ENCODE data around the gene PDZRN3.

Gene PDZRN3

GRCh38 chr3:73611176-73611575 is 13.6 kb downstream of the PDZRN3 start:
- TF ChIP-seq CTCF (conservative IDR thresholded peaks at IDR 0.05): no peak
- H3K27ac ChIP-seq: no peak overlapping the region

- TF ChIP-seq CTCF (conservative IDR thresholded peaks at IDR 0.05): no peak
- H3K27ac ChIP-seq: no peak overlapping the region
Observed at GRCh38 chr3:73610493-73610892, 14.2 kb downstream of the PDZRN3 start.

DNA sequence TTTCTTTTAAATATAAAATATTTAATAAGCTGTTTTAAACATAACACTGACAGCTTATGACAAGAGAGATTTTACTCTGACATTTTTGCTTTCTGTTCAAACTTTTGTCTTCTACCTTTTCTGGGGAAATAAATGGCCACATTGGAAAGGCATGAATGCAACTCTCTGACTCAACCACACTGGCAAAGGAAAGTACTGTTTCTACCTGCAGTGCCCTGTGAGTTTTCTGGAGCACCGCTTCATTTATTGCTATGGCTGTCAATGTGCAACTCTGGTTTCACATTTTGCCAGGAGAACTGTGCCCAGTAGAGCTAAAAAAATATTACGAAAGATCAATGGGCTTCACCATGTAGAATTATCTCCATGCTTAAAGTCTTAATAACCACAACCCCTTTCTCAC is 15.1 kb downstream of the PDZRN3 start:
- H3K27ac ChIP-seq: no peak overlapping the region
- no peak for TF ChIP-seq CTCF (conservative IDR thresholded peaks at IDR 0.05)

DNA sequence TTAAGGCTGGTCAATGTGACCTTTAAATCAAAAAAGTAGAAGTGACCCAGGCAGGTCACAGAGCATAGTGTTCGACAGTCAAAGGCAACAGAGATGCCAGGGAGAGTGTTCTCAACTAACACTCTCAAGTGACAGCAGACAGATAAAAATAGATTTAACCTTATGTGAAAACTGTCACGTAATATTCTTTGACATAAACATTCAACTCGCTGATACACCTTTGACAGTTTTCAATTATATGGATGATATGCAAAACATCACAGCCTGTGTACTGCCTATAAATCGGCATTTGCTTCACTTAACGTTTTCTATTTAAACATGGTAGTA is 15.5 kb downstream of the PDZRN3 start:
- H3K27ac ChIP-seq: no peak overlapping the region
- no peak for TF ChIP-seq CTCF (conservative IDR thresholded peaks at IDR 0.05)

GRCh38 chr3:73608456-73609314 is 16.1 kb downstream of the PDZRN3 start:
- H3K27ac ChIP-seq: no peak overlapping the region
- no peak for TF ChIP-seq CTCF (conservative IDR thresholded peaks at IDR 0.05)

DNA sequence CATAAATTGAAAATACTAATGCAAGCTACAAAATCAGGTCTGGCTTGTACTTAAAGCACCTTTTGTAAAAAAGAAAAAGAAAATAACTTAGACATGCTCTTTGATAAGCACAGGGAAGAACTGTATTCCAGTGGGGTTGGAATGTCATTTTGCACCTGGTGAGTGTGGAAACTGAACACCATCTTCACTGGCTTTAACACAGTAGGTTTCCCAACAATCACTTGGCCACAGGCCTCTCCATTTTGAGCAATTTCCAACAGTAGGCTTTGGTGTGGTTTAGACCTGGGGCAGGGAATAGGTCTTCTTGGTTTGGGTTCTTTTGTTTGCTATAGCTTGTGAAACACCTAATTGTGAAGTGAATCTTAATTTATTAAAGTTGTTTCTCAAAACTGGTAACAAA is 18.9 kb downstream of the PDZRN3 start:
- no peak overlapping the region; the same call in 1 of the 2 replicates for H3K27ac ChIP-seq
- TF ChIP-seq CTCF (conservative IDR thresholded peaks at IDR 0.05): no peak

DNA sequence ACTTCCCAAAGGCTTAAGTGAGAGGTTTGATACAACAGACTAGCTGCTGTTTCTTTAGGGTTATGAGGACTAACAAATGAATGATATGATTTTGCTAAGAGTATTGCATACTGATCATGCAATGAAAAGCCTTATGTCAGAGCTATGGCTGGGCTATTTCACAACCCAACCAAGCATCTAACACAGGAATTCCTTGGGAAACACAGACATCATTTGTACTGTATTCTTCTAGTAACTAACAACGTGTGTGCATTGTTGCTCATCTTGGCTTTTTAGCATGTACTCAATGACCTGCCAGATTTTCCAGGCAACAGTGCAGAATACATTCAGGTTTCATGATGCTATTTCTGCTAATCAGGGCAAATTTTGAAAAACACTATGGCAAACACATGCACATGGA is 19.3 kb downstream of the PDZRN3 start:
- TF ChIP-seq CTCF (conservative IDR thresholded peaks at IDR 0.05): no peak
- no peak overlapping the region for H3K27ac ChIP-seq

Measured in VCaP (cell line).